ENCODE data around the gene OBSCN.

OBSCN gene

GRCh38 chr1:228407106-228408040 lies 199.5 kb downstream of the OBSCN start:
- DNase-seq (ENCODE audit: low read depth): no peak

DNA sequence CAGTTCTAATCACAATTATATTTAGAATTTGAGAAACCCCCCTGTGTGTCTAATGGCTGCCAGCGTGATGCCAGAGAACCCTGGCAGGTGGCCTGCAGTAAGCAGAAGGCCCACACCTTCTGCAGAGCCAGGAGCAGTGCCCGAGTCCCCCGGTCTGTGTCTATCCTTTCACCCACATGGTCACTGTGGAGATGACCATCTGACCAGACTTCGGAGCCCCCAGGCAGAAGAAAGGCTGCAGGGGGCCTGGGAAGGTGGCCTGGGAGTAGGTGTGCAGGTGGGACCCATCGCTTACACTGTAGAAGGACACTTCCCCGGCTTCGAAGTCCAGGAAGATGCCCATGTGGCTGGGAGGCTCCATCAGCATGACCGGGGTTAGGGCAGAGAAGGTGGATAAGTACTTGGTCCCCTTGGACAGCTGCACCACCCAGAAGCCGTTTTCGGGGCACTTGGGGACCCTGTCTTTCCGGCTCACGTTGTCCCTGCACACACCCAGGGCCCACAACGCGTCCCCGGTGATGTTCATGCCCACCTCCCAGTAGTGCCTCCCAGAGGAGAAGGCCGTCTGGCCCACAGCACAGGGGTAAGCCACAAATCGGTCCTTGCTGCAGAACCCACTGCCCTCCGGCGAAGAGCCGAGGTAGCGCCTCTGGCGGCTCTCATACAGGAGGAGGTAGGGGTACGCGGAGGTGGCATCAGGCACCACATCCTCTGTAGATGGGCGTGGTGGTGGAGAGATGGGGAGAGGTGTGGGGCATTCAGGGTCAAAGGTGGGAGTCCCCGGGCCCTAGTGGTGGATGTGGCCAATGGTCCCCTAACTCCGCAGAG lies 200.4 kb downstream of the OBSCN start:
- no peak for DNase-seq (ENCODE audit: low read depth)

DNA sequence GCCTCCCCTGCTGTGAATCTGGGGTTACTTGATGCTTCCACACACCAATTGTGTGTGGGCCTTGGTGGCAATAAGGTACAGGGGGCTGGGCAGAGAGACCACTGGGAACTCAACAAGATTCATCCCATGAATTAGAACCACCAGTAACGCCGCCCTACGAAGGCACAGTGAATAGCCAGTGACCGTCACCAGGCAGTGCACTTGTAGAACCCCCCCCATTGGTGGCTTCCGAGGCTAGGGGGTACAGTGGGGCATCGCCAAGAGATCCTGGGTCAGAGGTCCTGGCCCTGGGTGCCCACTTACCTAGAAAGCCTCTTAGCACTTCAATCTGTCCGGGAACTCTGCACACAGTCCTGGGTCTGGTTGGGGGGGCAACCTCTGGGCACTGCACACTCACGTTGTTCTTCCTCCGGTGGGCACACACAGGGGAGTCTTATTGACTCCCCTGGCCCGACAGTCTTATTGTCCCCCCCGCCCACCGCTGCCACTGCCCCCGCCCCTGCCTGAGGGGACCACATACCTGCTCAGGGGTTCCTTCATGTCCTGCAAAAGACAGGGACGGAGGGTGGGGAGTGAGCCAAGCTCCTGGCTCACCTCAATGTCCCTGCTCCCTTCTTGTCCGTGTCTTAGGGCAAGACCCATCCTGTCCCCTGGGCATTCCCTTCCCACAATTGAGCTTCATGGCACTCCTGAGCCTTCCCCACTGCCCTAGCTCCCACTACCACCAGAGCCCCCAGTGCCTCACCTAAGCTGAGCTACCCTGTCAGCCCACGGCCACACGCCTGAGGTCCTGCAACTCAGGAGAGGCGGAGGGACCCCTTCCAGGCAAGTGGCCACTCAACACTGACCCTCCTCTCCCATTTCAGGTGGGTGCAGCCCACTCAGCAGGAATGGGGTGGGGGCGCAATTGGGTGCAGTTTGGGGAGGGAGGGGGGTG lies 201.3 kb downstream of the OBSCN start:
- DNase-seq (ENCODE audit: low read depth): no peak

GRCh38 chr1:228410015-228410414 lies 202.2 kb downstream of the OBSCN start:
- no peak for DNase-seq (ENCODE audit: low read depth)

DNA sequence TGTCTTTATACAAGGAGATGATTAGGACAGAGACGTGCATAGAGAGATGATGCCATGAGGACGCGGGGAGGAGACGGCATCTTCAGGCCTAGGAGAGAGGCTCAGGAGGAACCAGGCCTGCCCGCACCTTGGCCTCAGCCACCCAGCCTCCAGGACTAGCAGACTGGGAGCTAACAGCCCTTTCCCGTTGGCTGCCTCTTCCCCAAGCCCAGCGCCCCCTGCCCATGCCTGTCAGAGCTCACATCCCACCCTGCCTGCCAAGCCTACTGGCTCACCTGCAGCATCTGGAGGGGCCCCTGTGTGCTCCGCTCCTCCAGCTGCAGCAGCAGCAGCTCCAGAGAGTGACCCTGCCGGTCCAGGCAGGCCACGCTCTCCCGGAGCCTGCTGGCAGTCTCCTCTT lies 202.8 kb downstream of the OBSCN start:
- DNase-seq (ENCODE audit: low read depth): no peak

DNA sequence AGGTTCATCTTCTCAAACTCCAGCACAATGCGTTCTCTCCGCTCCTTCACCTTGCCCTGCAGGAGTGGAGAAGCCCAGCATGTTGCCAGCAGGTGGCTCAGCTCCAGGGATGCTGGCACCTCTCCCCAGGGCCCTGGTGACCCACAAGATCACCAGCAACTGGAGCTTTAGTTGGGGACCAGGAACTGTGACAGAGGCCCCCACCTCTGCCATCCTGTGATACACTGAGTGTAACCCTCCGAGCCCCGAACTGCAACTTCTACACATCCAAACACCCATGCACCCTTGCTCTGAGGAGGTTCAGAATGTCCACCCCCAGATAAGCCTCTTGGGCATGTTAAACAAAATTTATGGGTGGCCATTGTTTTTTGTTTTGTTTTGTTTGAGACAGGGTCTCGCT lies 203.3 kb downstream of the OBSCN start:
- DNase-seq (ENCODE audit: low read depth): no peak

DNA sequence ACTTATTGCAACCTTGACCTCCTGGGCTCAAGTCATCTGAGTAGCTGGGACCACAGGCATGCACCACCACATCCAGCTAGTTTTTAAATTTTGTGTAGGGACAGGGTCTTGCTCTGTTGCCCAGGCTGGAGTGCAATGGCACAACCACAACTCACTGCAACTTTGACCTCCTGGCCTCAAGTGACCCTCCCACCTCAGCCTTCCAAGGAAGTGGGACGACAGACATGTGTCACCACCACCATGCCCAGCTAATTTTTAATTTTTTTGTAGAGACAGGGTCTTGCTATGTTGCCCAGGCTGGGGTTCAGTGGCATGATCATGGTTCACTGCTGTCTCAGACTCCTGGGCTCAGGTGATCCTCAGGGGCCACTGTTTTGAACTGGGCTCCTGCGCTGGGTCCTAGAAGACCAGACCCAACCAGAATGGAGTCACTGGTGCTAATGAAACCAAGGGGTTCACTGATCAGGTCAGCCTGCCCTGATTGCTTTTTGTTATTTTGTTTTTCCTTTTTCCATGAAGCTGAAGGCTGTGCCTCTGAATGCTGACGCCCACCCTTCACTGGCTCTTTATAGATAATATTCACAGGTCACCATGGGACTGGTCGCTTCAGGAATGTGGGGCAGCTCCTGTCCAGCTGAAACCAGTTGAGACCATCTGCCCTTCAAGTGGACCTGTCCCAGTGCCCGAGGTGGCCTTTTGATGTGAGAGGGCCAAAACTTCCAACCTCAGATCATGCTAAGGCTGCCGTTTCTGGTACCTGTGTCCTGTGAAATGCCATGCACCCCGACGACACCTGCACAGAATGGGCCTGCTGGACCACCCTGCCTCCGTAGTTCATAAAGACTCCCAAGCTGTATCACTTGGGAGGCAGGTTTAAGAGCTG lies 203.9 kb downstream of the OBSCN start:
- DNase-seq (ENCODE audit: low read depth): no peak

DNA sequence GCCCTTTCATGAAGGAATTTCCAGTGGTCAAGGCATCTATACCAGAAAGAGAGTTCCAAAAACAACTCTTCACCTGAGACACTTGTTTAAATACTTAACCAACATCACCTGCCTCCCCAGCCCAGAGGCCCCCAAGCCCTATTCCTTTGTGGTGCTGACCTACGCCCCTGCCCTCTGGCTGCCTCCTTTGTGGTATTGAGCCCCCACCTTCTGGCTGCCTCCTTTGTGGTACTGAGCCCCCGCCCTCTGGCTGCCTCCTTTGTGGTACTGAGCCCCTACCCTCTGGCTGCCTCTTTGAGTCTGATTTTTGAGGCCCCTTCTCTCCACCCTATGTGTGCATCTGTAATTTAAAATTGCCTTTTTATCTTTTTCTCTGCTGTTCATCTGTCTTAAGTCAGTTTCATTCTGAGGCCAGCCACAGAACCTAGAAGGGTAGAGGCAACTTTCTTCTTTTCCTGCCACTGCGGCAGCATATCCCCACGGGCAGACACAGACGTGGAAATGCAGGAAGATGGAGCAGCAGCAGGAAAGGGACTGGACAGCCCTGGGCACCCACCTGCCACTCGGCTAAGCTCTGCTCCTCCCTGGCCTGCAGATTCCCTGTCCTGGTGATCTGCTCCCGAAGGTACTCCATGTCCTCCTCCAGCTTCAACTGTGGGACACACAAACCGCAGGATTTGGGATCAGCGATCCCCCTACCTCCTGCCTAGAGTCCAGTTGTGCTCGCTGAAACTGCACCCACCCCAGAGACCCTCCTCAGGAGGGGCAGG lies 205.6 kb downstream of the OBSCN start:
- no peak for DNase-seq (ENCODE audit: low read depth)

GRCh38 chr1:228414511-228415211 lies 206.8 kb downstream of the OBSCN start:
- DNase-seq (ENCODE audit: low read depth): no peak

- DNase-seq (ENCODE audit: low read depth): no peak
Observed at GRCh38 chr1:228415221-228415620, 207.4 kb downstream of the OBSCN start.

DNA sequence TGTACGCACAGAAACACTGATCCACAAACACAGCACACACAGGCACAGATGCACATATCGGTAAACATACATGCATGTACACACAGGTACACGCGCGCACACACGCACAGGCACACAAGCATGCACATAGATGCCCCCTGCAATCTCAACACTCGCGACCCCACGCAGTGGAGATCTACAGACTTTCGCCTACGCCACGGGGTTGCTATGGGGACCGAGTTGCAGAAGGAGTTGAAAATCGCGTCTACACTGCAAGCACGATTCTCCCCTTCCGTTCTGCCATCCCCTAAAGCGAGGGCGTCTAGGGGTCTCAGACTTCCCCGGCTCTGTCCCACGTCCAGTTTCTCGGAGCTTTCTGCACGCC lies 208.0 kb downstream of the OBSCN start:
- no peak for DNase-seq (ENCODE audit: low read depth)

GRCh38 chr1:228416217-228416933 lies 208.5 kb downstream of the OBSCN start, which contains the start of gene TRIM17:
Gene TRIM17, minus strand, starts transcription at chr1:228416861. Its CDS starts 1,789 bp downstream, at chr1:228415072.
- DNase-seq (ENCODE audit: low read depth): no peak

DNA sequence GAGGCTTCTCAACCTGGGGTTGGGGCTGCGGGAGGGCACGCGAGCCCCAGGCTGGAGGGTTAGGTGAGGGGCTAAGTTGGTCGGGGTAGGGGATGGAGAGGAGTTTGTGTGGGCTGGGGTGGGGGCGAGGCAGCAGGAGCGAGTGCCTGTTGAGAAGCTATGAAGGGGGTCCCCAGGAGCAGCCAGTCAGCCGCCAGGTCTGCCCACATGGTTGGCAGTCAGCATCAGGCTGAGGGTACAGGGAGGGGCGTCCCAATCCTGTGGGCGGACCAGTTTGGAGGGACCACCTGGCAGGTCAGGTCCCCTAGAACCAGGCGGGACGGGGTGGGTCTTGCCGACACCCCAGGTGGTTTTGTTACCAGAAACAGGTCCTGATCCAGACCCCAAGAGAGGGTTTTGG lies 209.2 kb downstream of the OBSCN start:
- no peak for DNase-seq (ENCODE audit: low read depth)

- no peak for DNase-seq (ENCODE audit: low read depth)
Observed at GRCh38 chr1:228417483-228418203, 209.8 kb downstream of the OBSCN start.

GRCh38 chr1:228420968-228421826 lies 213.4 kb downstream of the OBSCN start:
- no peak for DNase-seq (ENCODE audit: low read depth)

GRCh38 chr1:228423404-228424053 lies 215.7 kb downstream of the OBSCN start:
- DNase-seq (ENCODE audit: low read depth): no peak
